Upper lobe of left lung (tissue), 4 donors: ENCODE measurements around the gene EXOC8.

Experiments used
- CTCF ChIP-seq, 6 experiments: fragments of 450-650 bp in 4 of 6; fragments of 200-600 bp in 2 of 6; sonication (generic) in 2 of 6; IDR thresholded peaks; one replicate each; pipeline ENCODE4 v1.5.1; 2016 to 2019; ENCODE audit warnings: antibody characterized with exemption in 6 of 6
- POLR2A ChIP-seq, 4 donors: fragments of 450-650 bp; IDR thresholded peaks; one replicate each; pipeline ENCODE4 v1.5.1; 2016 to 2017; ENCODE audit warnings: antibody characterized with exemption in 4 of 4, mild to moderate bottlenecking in 2 of 4
- POLR2AphosphoS5 ChIP-seq, 2 donors: sonication (generic); formaldehyde crosslinking; IDR thresholded peaks; one replicate each; pipeline ENCODE4 v1.5.1; 2017; ENCODE audit warnings: antibody characterized with exemption in 2 of 2

GRCh38 chr1:231372501-231372900 is 34.8 kb upstream of the EXOC8 start:
- TF ChIP-seq CTCF (IDR thresholded peaks at IDR 0.05) (no peak), POLR2A (IDR thresholded peaks at IDR 0.05) (no peak), POLR2AphosphoS5 (IDR thresholded peaks at IDR 0.05) (no peak)
